ENCODE results near the gene ASIC3. TPM values are rescaled to one million over a fixed set of nuclear protein-coding genes. Genes with fewer than 3 reads are reported as not detected.

The ASIC3 gene
- total RNA-seq, 1 experiment from 2014 or later: 13.6 TPM

DNA sequence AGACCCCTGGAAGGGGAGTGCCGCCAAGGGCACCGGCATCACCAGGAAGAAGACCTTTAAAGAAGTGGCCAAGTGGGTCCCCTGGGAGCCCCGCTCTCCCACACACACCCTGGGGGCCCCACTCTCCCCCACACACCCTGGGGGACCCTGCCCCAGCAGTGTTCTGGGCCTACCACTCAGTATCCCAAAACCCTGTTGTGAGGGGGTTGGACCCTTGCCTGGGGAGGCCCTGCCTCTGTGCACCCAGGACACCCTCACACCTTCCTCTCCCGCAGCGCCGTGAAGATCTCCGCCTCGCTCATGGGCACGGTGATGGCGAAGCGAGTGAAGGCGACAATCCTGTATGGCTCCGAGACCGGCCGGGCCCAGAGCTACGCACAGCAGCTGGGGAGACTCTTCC, 46.8 kb upstream of the ASIC3 start:
- CTCF ChIA-PET: no interaction called here
- H3K27ac Mint-ChIP-seq (ENCODE audit: unreplicated experiment): no peak overlapping the region
- H3K36me3 Mint-ChIP-seq (ENCODE audit: insufficient read depth, unreplicated experiment): no peaks in the 10 kb centered on the region
- no peaks in the 10 kb centered on the region for H3K9me3 Mint-ChIP-seq (ENCODE audit: low read depth, unreplicated experiment)
- intact Hi-C loops (cut with micrococcal nuclease; ENCODE audit: unreplicated experiment): loop anchor here (10.0 kb wide), 1 partner anchor 227 kb away; no protein-coding TSS in a partner anchor
- no peak for DNase-seq
- no peak overlapping the region for H3K4me3 Mint-ChIP-seq (ENCODE audit: low read depth, unreplicated experiment)
- TF ChIP-seq, protein P1, sequence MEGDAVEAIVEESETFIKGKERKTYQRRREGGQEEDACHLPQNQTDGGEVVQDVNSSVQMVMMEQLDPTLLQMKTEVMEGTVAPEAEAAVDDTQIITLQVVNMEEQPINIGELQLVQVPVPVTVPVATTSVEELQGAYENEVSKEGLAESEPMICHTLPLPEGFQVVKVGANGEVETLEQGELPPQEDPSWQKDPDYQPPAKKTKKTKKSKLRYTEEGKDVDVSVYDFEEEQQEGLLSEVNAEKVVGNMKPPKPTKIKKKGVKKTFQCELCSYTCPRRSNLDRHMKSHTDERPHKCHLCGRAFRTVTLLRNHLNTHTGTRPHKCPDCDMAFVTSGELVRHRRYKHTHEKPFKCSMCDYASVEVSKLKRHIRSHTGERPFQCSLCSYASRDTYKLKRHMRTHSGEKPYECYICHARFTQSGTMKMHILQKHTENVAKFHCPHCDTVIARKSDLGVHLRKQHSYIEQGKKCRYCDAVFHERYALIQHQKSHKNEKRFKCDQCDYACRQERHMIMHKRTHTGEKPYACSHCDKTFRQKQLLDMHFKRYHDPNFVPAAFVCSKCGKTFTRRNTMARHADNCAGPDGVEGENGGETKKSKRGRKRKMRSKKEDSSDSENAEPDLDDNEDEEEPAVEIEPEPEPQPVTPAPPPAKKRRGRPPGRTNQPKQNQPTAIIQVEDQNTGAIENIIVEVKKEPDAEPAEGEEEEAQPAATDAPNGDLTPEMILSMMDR (IDR thresholded peaks at IDR 0.05; ENCODE audit: unreplicated experiment): no peak
- peaks cover 9% of the 10 kb centered on the region for H3K4me1 Mint-ChIP-seq (ENCODE audit: low read depth, unreplicated experiment)
- BruUV-seq (replicated peaks): no TSS peak
- peaks cover 24% of the 10 kb centered on the region for H3K27me3 Mint-ChIP-seq (ENCODE audit: unreplicated experiment)

DNA sequence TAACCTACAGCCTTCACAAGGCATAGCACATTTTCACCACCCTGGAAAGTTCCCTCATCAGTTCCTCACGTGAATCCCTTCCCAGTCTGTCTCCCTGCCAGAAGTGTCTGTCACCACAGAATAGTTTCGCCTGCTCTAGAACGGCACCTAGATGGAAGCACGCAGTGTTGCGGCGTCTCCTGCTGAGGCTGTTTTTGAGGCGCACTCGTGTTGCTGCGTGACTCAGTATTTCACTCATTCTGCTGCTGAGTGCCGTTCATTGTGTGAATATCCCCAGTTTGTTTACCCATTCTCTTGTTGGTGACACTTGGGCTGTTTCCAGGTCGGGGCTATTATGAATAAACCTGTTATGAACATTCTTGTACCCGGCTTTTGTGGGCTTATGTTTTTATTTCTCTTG, 44.8 kb upstream of the ASIC3 start:
- Mint-ChIP-seq H3K27ac (ENCODE audit: unreplicated experiment) (peak overlapping the region; percentile 47), H3K27me3 (ENCODE audit: unreplicated experiment) (peaks cover 19% of the 10 kb centered on the region), H3K4me3 (ENCODE audit: low read depth, unreplicated experiment) (peak overlapping the region; percentile 39), H3K9me3 (ENCODE audit: low read depth, unreplicated experiment) (no peaks in the 10 kb centered on the region), H3K4me1 (ENCODE audit: low read depth, unreplicated experiment) (peaks cover 9% of the 10 kb centered on the region), H3K36me3 (ENCODE audit: insufficient read depth, unreplicated experiment) (no peaks in the 10 kb centered on the region)
- TF ChIP-seq, protein P1 (IDR thresholded peaks at IDR 0.05; ENCODE audit: unreplicated experiment): no peak
- BruUV-seq (replicated peaks): no TSS peak
- intact Hi-C loops (cut with micrococcal nuclease; ENCODE audit: unreplicated experiment): loop anchor here (10.0 kb wide), 1 partner anchor 229 kb away; no protein-coding TSS in a partner anchor
- CTCF ChIA-PET: interaction anchor here (1.4 kb wide), 1 partner anchor 11 kb away, joined by 3 read pairs; no protein-coding TSS in a partner anchor
- peak; percentile 60 for DNase-seq

DNA sequence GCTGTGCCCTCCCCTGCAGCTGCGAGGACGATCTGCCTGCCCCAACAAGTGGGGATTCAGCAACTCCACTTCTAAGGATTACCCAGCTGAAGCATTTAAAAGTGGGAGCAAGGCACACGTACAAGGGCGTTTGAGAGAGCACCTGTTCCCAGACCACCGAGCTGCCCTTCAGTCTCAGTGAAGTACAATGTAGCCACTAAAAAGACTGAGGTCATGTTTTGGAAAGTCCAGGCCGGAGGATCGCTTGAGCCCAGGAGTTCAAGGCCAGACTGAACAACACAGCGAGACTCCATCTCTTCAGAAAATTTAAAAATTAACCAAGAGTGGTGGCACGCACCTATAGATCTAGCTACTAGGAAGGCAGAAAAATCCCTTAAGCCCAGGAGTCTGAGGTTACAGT, 42.8 kb upstream of the ASIC3 start:
- no peaks in the 10 kb centered on the region for H3K9me3 Mint-ChIP-seq (ENCODE audit: low read depth, unreplicated experiment)
- BruUV-seq (replicated peaks): no TSS peak
- H3K4me1 Mint-ChIP-seq (ENCODE audit: low read depth, unreplicated experiment): peaks cover 9% of the 10 kb centered on the region
- H3K27ac Mint-ChIP-seq (ENCODE audit: unreplicated experiment): no peak overlapping the region
- intact Hi-C loops (cut with micrococcal nuclease; ENCODE audit: unreplicated experiment): loop anchor here (10.0 kb wide), 1 partner anchor 231 kb away; no protein-coding TSS in a partner anchor
- TF ChIP-seq, protein P1 (IDR thresholded peaks at IDR 0.05; ENCODE audit: unreplicated experiment): no peak
- no peak overlapping the region for H3K4me3 Mint-ChIP-seq (ENCODE audit: low read depth, unreplicated experiment)
- H3K36me3 Mint-ChIP-seq (ENCODE audit: insufficient read depth, unreplicated experiment): no peaks in the 10 kb centered on the region
- H3K27me3 Mint-ChIP-seq (ENCODE audit: unreplicated experiment): peaks cover 13% of the 10 kb centered on the region
- CTCF ChIA-PET: no interaction called here
- DNase-seq: no peak

DNA sequence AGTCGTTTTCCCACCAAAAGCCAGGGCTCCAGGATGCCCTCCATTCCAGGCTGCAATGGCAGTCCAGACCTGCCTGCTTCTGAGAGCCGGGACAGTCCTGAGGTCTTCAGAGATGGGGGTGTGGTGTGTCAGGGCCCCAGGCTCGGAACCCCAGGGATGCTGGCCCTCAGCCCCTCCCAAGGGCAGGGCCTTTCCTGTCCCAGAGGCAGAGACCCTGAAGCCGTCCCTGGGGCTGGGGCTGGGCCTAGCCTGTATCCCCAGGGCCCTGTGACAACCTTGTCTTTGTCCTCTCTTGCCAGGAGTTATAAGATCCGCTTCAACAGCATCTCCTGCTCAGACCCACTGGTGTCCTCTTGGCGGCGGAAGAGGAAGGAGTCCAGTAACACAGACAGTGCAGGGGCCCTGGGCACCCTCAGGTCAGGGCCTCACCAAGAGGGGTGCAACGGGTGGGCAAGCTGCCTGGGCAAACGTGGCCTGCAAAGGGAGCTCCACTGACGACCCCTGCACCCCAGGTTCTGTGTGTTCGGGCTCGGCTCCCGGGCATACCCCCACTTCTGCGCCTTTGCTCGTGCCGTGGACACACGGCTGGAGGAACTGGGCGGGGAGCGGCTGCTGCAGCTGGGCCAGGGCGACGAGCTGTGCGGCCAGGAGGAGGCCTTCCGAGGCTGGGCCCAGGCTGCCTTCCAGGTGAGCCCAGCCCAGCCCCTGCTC, 41.6 kb upstream of the ASIC3 start:
- intact Hi-C loops (cut with micrococcal nuclease; ENCODE audit: unreplicated experiment): loop anchor here (10.0 kb wide), 1 partner anchor 232 kb away; no protein-coding TSS in a partner anchor

More for the DNA sequence above, 41.6 kb upstream of the ASIC3 start:
- Mint-ChIP-seq H3K27ac (ENCODE audit: unreplicated experiment) (no peak overlapping the region), H3K27me3 (ENCODE audit: unreplicated experiment) (peaks cover 13% of the 10 kb centered on the region), H3K9me3 (ENCODE audit: low read depth, unreplicated experiment) (no peaks in the 10 kb centered on the region), H3K4me1 (ENCODE audit: low read depth, unreplicated experiment) (peaks cover 9% of the 10 kb centered on the region), H3K36me3 (ENCODE audit: insufficient read depth, unreplicated experiment) (no peaks in the 10 kb centered on the region), H3K4me3 (ENCODE audit: low read depth, unreplicated experiment) (no peak overlapping the region)
- CTCF ChIA-PET: no interaction called here
- no peak for DNase-seq
- TF ChIP-seq, protein P1 (IDR thresholded peaks at IDR 0.05; ENCODE audit: unreplicated experiment): no peak
- no TSS peak for BruUV-seq (replicated peaks)
